GM18511 (cell line): ENCODE data around the gene GLIS2.
A peak's percentile ranks its signal among the peaks of the same experiment; 100 is the strongest.

Experiments used
- ATAC-seq: cut with Tn5 transposase; IDR thresholded peaks from one replicate; pipeline ENCODE4 v1.9.1; 2021; ENCODE audit warnings: mild to moderate bottlenecking, moderate library complexity; ENCODE audit not compliant: unreplicated experiment

GLIS2 gene

DNA sequence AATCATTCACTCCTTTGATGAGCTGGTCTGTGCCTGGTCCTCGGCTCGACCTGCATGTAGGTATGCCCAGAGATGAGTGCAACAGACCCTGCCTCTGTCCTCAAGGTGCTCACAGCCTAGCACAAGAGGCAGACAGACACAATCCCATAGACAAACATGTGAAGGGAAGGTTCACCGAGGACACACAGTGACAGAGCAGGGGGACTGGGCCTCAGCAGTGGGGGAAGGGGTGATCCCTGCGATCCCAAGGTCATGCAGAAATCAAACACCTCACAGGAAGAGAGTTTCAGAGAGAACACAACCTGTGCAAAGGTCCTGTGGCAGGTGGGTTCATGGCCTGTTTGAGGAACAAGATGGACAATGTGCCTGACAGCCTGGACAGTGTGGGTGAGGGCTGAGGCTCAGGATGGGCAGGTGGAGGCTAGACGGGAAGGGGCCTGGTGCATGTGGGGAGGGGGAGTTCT lies 51.6 kb downstream of the GLIS2 start:
- ATAC-seq, result no peak

DNA sequence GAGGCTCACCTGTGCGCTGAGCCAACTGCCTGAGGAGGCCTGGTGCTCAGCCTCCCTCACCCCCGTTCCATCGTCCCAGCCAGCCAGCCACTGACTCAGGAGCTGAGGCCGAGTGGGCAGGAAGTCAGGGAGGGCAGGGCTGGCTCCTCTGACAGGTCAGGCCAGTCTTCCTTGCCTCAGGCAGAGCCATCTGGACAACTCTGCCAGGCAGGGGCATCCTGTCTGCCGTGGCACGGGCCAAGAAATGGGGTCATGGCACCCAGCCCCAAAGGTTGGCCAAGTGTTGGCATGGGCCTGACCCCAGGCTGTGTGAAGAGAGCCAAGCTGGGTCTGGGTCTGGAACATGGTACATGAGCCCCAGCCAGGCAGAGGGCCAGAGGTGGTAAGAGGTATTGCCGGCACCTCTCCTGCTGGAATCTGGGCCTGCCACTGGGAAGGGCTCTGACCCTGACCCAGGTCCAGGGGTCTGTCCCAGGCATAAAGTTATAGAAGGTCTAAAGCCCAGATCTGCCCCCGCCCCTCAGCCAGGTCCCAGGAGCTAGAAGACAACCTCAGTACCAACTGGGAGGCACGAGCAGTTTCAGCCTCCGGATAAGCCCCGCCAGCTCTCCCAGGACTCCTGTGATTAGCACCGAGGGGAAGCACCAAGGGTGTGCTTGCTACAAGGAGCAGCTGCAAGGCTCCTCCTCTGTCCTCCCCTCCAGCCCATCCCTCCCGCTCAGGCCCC lies 53.3 kb downstream of the GLIS2 start:
- ATAC-seq, result no peak

DNA sequence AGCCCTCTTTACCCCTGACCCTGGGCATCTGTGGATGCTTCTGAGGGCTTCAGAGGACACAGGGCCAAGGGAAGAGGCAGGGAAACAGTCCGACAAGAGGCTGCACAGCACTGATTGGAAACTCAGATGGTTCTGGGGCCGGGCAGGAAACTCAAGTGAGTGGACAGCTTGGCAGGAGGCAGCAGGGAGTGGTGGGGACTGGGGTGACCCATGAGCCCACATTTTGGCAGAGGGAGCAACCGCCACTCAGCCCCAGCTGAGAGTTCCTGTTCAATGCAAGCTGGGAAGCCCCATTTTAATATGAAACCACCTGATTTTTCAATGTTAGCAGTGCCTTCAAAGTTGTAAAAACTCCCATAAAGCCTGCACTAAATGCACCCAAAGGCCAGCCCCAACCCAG lies 54.3 kb downstream of the GLIS2 start:
- no peak for ATAC-seq

DNA sequence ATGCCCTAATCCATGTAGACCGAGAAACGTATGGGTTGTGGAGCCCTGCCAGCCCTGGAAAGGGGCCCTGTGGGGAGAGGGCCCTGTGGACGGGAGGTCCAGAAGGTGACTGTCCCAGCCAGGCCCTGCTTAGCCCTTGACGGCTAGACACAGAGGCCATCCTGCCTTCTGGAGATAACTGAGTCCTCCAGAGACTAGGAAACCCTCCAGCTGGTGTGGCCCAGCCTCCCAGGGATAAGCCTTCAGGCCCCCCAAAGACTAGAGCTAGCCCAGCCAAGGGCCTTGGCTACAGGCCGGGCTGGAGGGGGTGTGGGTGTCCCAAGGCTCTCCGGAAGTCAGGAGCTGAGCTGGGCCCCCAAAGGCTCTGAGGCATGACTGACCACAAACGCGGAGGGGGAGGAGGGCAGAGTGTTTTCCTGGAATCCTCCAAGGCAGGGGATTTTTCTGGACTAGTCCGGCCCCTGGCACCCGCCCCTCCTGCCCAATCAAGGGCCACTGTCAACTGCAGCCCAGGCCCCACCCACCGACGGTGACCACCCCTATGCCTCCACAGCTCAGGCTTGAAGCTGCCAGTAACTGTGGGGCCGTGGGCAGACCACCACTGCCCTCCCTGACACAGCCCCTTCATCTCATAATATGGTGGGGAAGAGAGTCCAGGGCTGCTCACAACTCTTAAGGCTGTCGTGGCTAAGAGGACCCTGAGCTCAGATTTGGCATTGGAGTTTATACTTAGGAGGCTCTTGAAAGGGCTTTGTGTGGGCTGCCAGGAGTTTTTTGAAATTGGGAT lies 54.9 kb downstream of the GLIS2 start:
- no peak for ATAC-seq

DNA sequence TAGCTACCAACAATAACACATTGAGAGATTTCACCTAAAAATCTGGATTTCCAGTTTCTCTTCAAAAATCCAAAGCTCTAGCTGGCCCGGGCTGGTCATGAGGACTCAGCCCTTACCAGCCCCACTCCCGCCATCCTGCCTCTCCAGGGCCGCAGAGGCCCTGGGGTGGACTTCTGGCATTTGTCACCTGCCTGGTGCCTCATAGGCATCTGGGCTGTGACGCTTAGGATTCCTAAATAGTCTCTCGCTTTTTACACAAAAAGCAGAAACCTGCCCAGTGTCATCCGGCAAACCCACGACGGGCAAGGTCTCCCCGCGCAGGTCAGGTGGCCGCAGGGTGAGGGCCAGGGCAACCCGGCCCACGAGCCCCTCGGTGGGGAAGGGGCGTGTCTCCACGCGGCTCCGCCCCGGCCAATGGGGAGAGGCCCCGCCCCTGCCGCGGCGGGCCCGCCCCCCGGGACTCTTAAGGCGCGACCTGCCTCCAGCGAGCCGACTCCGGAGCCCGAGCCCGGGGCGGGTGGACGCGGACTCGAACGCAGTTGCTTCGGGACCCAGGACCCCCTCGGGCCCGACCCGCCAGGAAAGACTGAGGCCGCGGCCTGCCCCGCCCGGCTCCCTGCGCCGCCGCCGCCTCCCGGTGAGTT lies 55.6 kb downstream of the GLIS2 start, which contains the start of gene VASN:
Gene VASN, plus strand, starts transcription at position 492 of the 644 bp plus-strand sequence. CDS start 9,030 bp downstream, outside the sequence.
- peak; percentile 64 for ATAC-seq

DNA sequence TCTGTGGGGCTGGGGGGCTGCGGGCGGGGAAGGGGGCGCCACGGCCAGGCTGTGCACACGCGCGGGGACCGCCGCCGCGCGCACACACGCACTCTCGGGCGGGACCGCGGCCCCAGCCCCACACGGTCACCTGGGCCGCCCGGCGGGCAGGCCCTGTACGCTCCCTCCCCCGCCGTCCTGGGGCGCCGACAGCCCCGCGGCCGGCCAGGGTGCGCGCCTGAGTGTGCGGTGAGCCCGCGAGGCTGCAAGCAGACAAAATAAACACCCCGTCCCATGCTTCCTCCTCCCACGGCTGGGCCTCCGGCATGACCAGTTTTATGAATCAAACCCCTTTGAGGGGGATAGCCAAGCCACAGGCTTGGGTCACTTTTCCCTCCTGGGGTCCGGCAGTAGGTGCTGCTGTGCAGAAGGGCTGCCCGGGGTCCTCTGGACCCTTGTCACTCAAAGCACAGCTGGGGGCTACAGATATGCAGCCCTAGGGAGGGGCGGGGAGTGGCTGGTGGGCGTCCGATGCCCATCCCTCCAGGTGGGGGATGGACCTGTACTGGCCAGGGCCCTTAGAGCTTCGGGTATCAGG lies 56.2 kb downstream of the GLIS2 start:
- ATAC-seq, result peak; percentile 51

DNA sequence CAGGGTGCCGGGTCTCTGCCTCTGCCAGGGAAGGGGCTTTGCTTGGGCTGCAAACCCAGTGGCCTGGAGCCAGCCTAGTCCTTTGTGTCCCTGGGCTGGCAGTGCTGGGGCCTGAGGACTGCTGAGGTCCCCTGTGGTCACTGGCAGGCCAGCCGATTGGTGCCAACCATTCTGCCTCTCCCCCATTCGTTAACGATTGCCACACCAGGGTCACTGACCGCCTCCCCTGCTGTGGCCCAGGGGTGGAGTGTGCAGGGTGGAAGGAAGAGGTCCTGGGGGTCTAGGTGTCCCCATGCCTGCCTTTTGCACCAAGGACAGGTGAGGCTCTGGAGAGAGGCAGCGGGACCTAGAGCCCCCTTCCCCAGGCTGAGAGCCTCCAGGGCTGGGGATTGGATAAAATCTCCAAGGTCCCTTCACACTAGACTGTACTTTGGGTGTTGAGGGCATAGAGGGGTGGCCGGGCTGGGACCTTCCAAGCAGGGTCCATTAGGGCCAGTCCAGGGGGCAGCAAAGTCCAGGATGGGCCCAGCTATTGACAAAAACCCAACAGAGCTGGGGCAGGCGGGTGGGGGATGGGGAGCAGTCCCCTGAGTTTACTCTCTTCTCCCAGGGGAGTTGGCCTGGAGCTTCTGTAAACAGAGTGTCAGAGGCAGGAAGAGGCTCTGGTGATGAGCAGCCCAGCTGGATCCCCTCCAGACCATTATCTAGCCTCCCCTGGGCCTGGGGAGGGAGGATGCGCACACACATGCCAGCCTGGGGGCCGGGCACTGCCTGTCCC lies 56.9 kb downstream of the GLIS2 start:
- no peak for ATAC-seq

DNA sequence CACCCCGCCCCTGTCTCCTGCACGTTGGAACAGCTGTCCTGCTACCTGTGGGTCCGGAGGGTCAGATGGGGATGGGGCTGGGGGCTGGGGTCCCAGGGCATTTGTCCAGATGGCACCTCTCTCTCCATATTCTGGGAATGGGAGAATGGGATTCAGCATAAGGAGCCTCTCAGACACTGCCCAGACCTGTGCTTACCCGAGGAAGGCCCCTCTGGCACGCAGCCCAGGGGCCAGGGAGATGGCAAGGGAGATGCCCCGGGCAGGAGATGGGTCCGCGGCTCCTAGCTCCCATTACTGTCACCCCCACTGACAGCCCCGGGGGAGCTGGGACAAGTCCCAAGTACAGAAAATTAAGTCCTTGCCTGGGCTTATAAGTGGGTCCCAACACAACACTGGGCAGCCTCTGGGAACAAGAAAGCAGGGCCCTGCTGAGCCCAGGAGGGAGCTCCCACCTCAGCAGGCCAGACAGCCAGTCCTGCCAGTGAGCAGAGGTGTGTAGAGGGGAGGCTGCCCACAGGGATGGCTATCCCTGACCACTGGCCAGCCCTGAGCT lies 57.6 kb downstream of the GLIS2 start:
- no peak for ATAC-seq

DNA sequence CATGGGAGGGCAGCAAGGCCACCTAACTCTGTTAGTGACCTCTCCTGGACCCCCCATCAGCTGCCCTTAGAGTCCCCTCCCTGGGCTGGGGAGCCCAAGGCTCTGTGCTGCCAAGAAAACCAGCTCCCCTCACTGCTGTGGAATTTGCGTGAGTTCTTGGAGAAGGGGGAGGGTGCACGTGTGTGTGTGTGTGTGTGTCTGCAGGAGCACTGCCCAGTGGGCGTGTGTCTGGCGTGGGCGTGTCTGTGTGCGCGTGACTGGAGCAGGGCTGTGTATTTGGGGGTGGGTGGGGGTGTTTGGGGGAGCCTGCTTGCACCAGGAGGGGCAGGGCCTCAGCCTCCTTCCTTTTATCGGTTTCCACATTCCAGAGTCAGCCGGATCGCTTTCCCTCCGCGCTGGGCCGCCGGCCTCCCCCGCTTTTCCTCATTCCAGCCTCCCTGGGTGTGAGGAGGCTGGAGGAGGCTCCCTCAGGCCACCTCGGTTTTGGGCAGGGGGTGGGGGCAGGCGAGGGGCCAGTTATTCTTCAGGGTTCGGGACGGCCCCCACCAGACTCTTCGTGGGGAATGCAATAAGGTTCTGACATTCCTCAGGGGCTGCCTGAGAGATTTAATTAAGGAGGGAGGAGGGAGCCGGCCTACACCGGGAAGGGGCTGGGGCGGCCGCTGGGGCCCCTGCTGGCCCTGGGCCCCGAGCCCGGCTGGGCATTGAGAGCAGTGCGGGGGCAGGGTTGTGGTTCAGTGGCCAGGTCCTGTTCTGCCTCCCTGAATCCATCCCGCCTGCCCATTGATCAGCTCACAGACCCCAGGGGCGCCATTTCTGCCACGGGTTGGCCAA lies 58.3 kb downstream of the GLIS2 start:
- no peak for ATAC-seq

DNA sequence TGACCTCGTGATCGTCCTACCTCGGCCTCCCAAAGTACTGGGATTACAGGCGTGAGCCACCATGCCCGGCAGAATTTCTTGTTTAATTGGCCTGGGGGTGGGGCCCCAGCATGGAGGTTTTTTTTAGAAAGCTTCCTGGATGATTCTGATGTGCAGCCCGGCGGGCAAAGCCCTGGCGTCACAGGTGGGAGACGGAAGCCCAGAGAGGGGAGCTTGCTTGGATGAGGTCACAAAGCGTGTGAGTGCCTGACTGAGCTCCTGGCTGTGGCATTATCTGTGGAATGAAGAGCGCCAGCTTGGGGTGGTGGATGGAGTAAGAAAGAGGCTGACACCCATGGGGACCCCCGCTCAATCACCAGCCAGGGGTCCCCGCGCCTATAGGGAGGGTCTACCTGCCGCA lies 59.9 kb downstream of the GLIS2 start:
- ATAC-seq, result no peak

DNA sequence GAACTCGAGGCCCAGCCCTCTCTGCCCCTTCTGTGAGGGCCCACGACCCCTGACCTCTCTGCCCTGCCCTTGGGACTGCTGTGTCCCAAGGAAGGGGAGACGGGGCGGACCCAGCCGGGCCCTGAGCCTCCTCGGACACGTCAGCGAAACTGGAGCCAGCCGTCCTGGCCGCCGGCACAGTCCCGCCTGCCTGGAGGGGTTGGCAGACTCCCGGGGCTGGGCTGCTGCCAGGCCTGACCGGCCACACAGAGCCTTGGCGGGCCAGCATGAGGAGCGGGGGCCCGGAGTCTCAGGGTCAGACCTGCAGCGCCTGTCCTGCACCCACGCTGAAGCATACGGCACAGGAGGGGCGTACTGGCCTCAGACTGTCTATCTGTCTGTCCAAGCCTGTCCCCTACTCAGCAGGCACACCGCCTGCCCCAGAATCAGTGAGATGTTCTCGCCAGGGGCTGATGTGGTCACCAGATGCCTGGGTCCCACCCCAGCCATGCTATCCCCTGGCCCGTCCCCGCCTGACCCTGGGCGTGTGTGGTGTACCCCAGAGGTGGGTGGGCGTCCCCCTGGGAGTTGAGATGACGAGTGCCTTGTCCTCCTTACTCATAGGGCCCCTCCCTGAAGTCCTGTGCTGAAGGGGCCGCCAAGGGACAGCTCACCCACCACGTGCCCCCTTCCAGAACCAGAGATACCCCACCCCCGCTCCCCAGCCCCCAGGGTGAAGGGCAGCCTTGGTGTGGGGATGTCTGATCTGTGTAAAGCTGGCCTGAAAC lies 60.4 kb downstream of the GLIS2 start:
- no peak for ATAC-seq

DNA sequence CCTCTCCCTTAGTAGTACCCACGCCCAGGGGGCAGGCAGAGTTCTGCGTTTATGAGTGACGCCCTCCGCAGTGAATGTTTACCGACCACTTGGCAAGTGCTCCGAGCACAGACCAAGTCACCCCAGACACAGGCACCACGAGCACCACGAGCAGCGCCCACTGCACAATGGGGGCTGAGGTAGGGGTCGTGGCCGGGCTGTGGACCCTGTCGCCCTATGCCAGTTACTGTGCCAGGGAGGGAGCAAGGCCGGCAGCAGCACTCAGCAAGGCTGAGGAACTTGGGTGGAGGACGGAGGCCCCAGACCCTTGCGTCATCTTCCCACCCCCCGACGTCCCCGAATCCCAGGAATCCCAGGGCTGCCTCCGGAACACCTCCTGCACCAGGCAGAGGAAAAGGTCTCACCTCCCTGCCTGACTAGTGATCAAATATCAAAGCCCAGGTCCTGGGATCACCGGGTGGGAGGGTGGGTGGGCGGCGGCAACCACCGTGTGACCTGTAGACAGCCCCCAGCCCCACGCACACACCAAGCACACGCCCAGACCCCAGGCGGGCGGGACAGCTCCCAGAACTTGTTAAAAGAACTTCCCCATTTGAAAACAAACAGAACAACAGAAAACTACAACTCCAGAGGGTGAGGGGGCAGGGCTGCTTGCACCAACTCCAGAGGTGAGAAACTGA lies 61.2 kb downstream of the GLIS2 start:
- no peak for ATAC-seq

DNA sequence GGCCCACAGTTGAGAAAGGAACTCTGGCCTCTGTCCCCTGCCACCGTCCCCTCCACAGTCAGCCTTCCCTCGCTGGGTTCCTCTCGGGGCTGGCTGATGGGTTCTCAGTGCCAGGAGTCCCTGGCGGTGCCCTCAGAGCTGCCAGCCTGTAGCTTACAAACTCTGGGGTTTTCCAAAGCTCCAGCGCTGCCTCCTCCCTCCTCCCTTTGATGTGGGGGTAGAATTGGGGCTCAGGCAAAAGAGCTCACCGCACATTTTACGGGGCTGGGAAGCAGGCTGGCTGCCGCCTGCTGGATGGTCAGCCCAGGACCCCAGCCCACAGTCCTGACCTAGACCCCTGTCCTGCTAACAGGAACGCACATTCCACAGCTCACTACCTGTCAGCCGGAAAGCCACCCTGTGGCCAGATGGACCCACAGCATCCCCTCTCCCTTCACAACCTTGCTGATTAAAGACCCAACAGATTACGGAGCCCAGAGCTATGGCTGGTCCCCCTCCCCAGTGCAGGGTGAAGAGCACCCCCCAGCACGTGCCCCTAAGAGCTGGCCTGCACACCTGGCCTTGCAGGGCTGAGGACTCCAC lies 61.8 kb downstream of the GLIS2 start:
- no peak for ATAC-seq

DNA sequence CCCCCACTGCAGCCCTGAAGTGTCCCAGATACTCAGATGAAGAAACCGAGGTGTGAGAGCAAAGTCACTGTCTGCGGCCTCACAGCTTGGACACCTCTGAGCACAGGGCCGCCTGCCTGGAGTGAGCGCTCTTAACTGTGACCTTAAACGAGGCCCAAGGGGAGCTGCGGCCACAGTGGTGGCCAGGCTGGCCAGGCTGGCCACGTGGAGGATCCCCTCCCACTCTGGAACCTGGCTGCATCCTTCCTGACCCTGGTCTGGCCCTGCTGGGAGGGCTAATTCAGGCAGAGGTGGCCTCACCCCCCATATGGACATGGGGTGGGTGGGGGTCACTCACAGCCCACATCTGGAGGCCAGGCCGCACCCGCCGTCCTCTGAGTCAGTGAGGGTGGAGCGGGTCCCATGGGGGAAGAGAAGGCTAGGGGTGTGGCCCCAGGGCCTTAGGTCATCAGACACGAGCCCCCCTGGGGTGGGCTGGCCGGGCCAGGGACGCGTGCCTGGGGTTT lies 62.3 kb downstream of the GLIS2 start:
- no peak for ATAC-seq

DNA sequence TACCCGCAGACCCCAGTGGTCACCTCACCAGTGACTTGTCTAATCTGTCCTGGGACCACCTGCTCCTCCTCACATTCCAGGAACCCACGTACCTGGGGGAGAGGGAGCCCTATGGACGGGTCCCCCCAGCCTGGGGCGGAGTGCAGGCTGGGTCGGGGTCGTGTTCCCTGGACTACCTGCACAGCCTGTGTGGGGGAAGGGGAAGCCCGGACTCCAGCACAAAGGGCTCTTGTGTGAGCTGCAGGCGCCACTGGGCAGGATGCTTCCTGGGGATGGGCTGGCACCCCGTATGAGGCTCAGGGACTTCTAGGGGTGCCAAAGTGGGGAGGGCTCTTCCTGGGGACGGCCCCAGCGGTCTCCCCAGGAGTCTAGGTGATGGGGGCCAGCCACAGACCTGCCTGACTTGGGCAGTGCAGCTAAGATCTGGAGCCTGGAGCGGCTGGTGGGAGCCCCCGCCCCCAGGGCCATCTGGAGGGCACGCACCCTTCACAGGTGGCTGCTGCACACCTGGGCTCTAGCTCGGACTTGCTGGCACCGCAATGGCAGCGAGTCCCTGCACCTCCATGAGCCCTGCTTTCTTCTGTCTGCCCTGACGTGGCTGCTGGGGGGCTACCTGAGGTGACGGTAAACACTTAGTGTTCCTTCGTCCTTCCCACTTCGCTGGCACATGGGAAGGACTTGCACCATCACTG lies 63.3 kb downstream of the GLIS2 start:
- no peak for ATAC-seq

DNA sequence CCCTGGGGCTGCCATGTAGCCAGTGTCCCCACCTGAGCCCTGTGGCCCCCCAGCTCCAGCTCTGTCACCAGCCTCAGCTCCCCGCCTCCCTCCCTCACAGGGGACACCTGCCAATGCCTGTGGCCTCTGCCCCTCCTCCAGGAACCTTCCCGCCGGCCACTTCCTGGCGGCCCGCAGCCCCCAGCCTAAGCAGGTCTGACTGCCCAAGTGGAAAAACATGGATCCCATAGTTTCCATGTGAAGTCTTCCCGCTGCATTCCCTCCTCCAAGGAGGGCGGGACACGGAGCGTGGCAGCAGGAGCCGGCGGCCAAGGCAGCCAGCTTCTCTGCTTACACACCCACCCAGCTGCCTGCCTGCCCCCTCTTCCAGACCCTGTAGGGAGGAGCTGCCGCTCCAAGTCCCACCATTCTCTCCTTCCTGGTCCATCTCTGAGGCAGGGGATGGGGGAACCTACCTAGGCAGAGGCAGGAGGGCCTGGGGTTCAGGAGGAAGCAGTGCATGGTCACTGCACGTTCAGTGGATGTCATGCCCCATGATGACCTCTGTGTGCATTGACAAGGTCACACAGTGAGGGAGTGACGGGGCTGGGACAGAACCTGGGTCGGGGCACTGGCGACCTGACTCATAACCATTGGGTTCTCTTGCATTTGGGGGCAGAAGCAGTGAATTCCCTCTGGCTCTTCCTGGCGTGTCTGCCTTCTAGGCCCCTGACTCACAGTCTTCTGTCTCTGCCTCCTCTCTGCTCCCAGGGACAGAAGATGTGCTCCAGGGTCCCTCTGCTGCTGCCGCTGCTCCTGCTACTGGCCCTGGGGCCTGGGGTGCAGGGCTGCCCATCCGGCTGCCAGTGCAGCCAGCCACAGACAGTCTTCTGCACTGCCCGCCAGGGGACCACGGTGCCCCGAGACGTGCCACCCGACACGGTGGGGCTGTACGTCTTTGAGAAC lies 64.5 kb downstream of the GLIS2 start:
- no peak for ATAC-seq
